ENCODE results near the gene SPEN.

The SPEN gene

GRCh38 chr1:15966081-15966955, 118.8 kb downstream of the SPEN start:
- Histone ChIP-seq H3K4me2 (peak overlapping the region; percentile 86), H3K4me1 (peaks cover 77% of the 10 kb centered on the region), H3K4me3 (peak overlapping the region; percentile 27), H4K20me1 (peaks cover 71% of the 10 kb centered on the region), H3K36me3 (peaks cover 48% of the 10 kb centered on the region), H3K27ac (peak overlapping the region; percentile 75), H3K9me3 (peaks cover 19% of the 10 kb centered on the region), H3K27me3 (no peaks in the 10 kb centered on the region), H3K9ac (peak overlapping the region; percentile 64)
- TF ChIP-seq Cebpa-rat (IDR thresholded peaks at IDR 0.05) = no peak

GRCh38 chr1:15966956-15967344, 119.4 kb downstream of the SPEN start:
- Histone ChIP-seq H3K36me3 (peaks cover 47% of the 10 kb centered on the region), H3K27me3 (no peaks in the 10 kb centered on the region), H3K9ac (peak overlapping the region; percentile 64; the same call in 1 of the 2 replicates), H3K9me3 (peaks cover 19% of the 10 kb centered on the region), H3K4me1 (peaks cover 74% of the 10 kb centered on the region), H4K20me1 (peaks cover 69% of the 10 kb centered on the region), H3K27ac (peak overlapping the region; percentile 37), H3K4me3 (0 out of 2 replicates have a peak overlapping the region, but pooled peaks have one; percentile 27), H3K4me2 (peak overlapping the region; percentile 86)
- TF ChIP-seq Cebpa-rat (IDR thresholded peaks at IDR 0.05) = no peak

GRCh38 chr1:15968172-15968571, 120.7 kb downstream of the SPEN start:
- H3K36me3 ChIP-seq = peaks cover 59% of the 10 kb centered on the region
- H3K27ac ChIP-seq = peak overlapping the region; percentile 1; the same call in 1 of the 2 replicates
- H3K4me1 ChIP-seq = peaks cover 68% of the 10 kb centered on the region
- H3K27me3 ChIP-seq = no peaks in the 10 kb centered on the region
- peaks cover 23% of the 10 kb centered on the region for H3K9me3 ChIP-seq
- no peak overlapping the region for H3K9ac ChIP-seq
- TF ChIP-seq Cebpa-rat (IDR thresholded peaks at IDR 0.05) = no peak
- peaks cover 68% of the 10 kb centered on the region for H4K20me1 ChIP-seq
- H3K4me2 ChIP-seq = peak overlapping the region; percentile 86
- H3K4me3 ChIP-seq = no peak overlapping the region

GRCh38 chr1:15969321-15969880, 121.9 kb downstream of the SPEN start:
- TF ChIP-seq Cebpa-rat (IDR thresholded peaks at IDR 0.05) = no peak
- Histone ChIP-seq H3K27me3 (no peaks in the 10 kb centered on the region), H3K36me3 (peaks cover 67% of the 10 kb centered on the region), H3K9ac (no peak overlapping the region), H3K4me1 (peaks cover 68% of the 10 kb centered on the region), H3K9me3 (peaks cover 23% of the 10 kb centered on the region), H3K27ac (no peak overlapping the region), H3K4me3 (no peak overlapping the region), H4K20me1 (peaks cover 68% of the 10 kb centered on the region), H3K4me2 (no peak overlapping the region)

GRCh38 chr1:15970911-15971310, 123.4 kb downstream of the SPEN start:
- Histone ChIP-seq H3K4me3 (no peak overlapping the region), H3K4me2 (no peak overlapping the region), H3K27ac (no peak overlapping the region), H3K36me3 (peaks cover 67% of the 10 kb centered on the region), H3K9ac (no peak overlapping the region), H4K20me1 (peaks cover 67% of the 10 kb centered on the region), H3K4me1 (peaks cover 60% of the 10 kb centered on the region), H3K27me3 (no peaks in the 10 kb centered on the region), H3K9me3 (peaks cover 23% of the 10 kb centered on the region)
- no peak for TF ChIP-seq Cebpa-rat (IDR thresholded peaks at IDR 0.05)

GRCh38 chr1:15972409-15972808, 124.9 kb downstream of the SPEN start:
- Histone ChIP-seq H3K36me3 (peaks cover 61% of the 10 kb centered on the region), H3K4me1 (peaks cover 45% of the 10 kb centered on the region), H3K9ac (no peak overlapping the region), H3K9me3 (peaks cover 31% of the 10 kb centered on the region), H4K20me1 (peaks cover 53% of the 10 kb centered on the region), H3K27ac (no peak overlapping the region), H3K27me3 (no peaks in the 10 kb centered on the region), H3K4me3 (no peak overlapping the region), H3K4me2 (no peak overlapping the region)
- TF ChIP-seq Cebpa-rat (IDR thresholded peaks at IDR 0.05) = no peak

- Histone ChIP-seq H3K36me3 (peaks cover 48% of the 10 kb centered on the region), H3K27ac (peak overlapping the region; percentile 88; the same call in 1 of the 2 replicates), H3K27me3 (no peaks in the 10 kb centered on the region), H4K20me1 (peaks cover 41% of the 10 kb centered on the region), H3K4me1 (peaks cover 32% of the 10 kb centered on the region), H3K9me3 (peaks cover 39% of the 10 kb centered on the region), H3K9ac (no peak overlapping the region), H3K4me3 (peak overlapping the region; percentile 79; the same call in 1 of the 2 replicates), H3K4me2 (peak overlapping the region; percentile 95)
- TF ChIP-seq Cebpa-rat (IDR thresholded peaks at IDR 0.05) = no peak
These were observed 126.3 kb downstream of the SPEN start for GRCh38 chr1:15973772-15974171.

GRCh38 chr1:15974855-15975254, 127.3 kb downstream of the SPEN start:
- Histone ChIP-seq H3K27ac (peak overlapping the region; percentile 88), H3K4me3 (peak overlapping the region; percentile 79), H3K4me2 (peak overlapping the region; percentile 95), H3K9ac (peak overlapping the region; percentile 86), H3K27me3 (no peaks in the 10 kb centered on the region), H3K9me3 (peaks cover 31% of the 10 kb centered on the region), H3K36me3 (peaks cover 37% of the 10 kb centered on the region), H4K20me1 (peaks cover 40% of the 10 kb centered on the region), H3K4me1 (peaks cover 29% of the 10 kb centered on the region)
- no peak for TF ChIP-seq Cebpa-rat (IDR thresholded peaks at IDR 0.05)

- peak overlapping the region; percentile 79 for H3K4me3 ChIP-seq
- peaks cover 27% of the 10 kb centered on the region for H3K9me3 ChIP-seq
- H3K36me3 ChIP-seq = peaks cover 32% of the 10 kb centered on the region
- peaks cover 40% of the 10 kb centered on the region for H4K20me1 ChIP-seq
- H3K27ac ChIP-seq = peak overlapping the region; percentile 88
- TF ChIP-seq Cebpa-rat (IDR thresholded peaks at IDR 0.05) = no peak
- peak overlapping the region; percentile 86 for H3K9ac ChIP-seq
- H3K4me2 ChIP-seq = peak overlapping the region; percentile 95
- H3K4me1 ChIP-seq = peaks cover 29% of the 10 kb centered on the region
- no peaks in the 10 kb centered on the region for H3K27me3 ChIP-seq
These were observed 127.9 kb downstream of the SPEN start for GRCh38 chr1:15975358-15975804.

All from BLaER1 (cell line).